Endodermal cell (in vitro differentiated cells): ENCODE results near the gene AOPEP. TPM values are rescaled to one million over a fixed set of nuclear protein-coding genes. Genes with fewer than 3 reads are reported as not detected.

Experiments used
- DNase-seq: peaks from one replicate; pipeline ENCODE4 v3.0.0-alpha.2; 2017
- H3K27ac ChIP-seq: 2 replicates; pipeline ENCODE4 v1.5.1; 2013; ENCODE audit warnings: mild to moderate bottlenecking, low read depth, low read length, moderate library complexity
- H3K27me3 ChIP-seq: 2 replicates; pipeline ENCODE4 v1.6.1; 2013; ENCODE audit warnings: mild to moderate bottlenecking, low read length, moderate library complexity; ENCODE audit not compliant: insufficient read depth, control insufficient read depth, poor library complexity, severe bottlenecking
- H3K36me3 ChIP-seq: 2 replicates; pipeline ENCODE4 v1.7.0; 2013; ENCODE audit warnings: mild to moderate bottlenecking, low read length, moderate library complexity; ENCODE audit not compliant: control insufficient read depth, insufficient read depth
- H3K4me1 ChIP-seq: one replicate; pipeline ENCODE4 v1.7.0; 2013; ENCODE audit warnings: low read length; ENCODE audit not compliant: control insufficient read depth, insufficient read depth
- H3K4me3 ChIP-seq: 2 replicates; pipeline ENCODE4 v1.5.1; 2013; ENCODE audit warnings: mild to moderate bottlenecking, low read length, moderate library complexity
- H3K9ac ChIP-seq: 2 replicates; pipeline ENCODE4 v1.6.1; 2013; ENCODE audit warnings: mild to moderate bottlenecking, low read length, moderate library complexity; ENCODE audit not compliant: poor library complexity, severe bottlenecking; ENCODE audit errors: extremely low read depth
- H3K9me3 ChIP-seq: 2 replicates; pipeline ENCODE4 v1.6.1; 2013; ENCODE audit warnings: mild to moderate bottlenecking, low read length, moderate library complexity; ENCODE audit not compliant: control insufficient read depth
- H3K27ac Mint-ChIP-seq: 2 replicates; pipeline ENCODE4 v1.8.0; 2020; ENCODE audit warnings: mixed read lengths
- H3K27me3 Mint-ChIP-seq: 2 replicates; pipeline ENCODE4 v1.8.0; 2021; ENCODE audit warnings: mild to moderate bottlenecking, mixed read lengths; ENCODE audit not compliant: insufficient read depth
- H3K36me3 Mint-ChIP-seq: 2 replicates; pipeline ENCODE4 v1.8.0; 2020; ENCODE audit warnings: low read depth, mixed read lengths
- H3K4me1 Mint-ChIP-seq: 2 replicates; pipeline ENCODE4 v1.8.0; 2020; ENCODE audit warnings: mixed read lengths
- H3K4me3 Mint-ChIP-seq: 2 replicates; pipeline ENCODE4 v1.8.0; 2020; ENCODE audit warnings: mild to moderate bottlenecking, moderate library complexity, mixed read lengths
- H3K9me3 Mint-ChIP-seq: 2 replicates; pipeline ENCODE4 v1.8.0; 2020; ENCODE audit warnings: mild to moderate bottlenecking, mixed read lengths
- CTCF ChIP-seq: fragments of 200-600 bp; sonication (generic); conservative IDR thresholded peaks from 2 replicates; pipeline ENCODE4 v1.5.0; 2021; ENCODE audit warnings: antibody characterized with exemption, mild to moderate bottlenecking
- WGBS, 2 experiments: methylation state at CpG; one replicate each; pipeline versions ENCODE4 v1.1.5 to v1.1.7; 2013; ENCODE audit warnings: missing lambda C conversion rate in 2 of 2, mixed read lengths in 1 of 2; ENCODE audit not compliant: insufficient coverage in 1 of 2, insufficient read length in 1 of 2; 5-methylcytosine and 5-hydroxymethylcytosine counted together
- total RNA-seq, 2 donors: library from RNA; stranded (reverse); fragmentation: NEBNext Ultra II Directional in 1 of 2; extraction: Animal tissue kit (Norgen Biotek cat#: 25700) in 1 of 2; gene quantifications; 2 replicates in 1 of 2; 3 replicates in 1 of 2; pipeline ENCODE4 v1.2.1, GENCODE V29; 2021

The AOPEP gene
- total RNA-seq, 2 donors from 2014 or later, result 23.4 to 33.7 TPM

DNA sequence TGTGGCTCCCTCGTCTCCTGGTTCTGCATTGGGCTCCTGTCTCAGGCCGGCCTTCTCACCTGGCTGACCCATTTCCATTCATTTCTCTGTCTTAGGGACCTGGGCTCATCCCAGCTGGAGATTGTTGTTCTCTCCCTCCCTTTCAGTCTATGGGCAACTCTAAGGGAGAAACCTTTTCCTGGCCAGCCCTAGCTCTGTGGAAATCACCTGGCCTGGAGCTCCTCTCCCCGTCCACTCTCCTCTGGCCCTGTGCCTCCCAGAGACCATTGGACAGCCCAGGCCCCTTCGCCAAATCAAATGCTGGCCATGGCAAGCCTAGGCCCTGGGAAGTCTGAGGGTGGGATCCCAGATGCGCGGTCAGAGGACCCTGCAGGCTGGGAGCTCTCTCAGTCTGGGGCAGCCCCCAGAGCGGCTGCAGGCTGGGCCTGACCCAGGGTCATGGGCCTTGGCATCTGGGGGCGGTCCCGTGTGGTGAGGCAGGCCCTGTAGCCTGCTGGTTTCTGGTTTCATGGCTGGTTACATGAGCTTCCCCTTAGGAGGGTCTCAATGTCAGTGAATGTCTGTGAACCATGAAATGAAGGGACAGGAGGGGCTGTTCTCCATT is 253.5 kb downstream of the AOPEP start:
- Mint-ChIP-seq H3K27me3 (no peaks in the 10 kb centered on the region), H3K27ac (no peak overlapping the region), H3K4me1 (peaks cover 17% of the 10 kb centered on the region), H3K9me3 (no peaks in the 10 kb centered on the region), H3K4me3 (no peak overlapping the region), H3K36me3 (peaks cover 4% of the 10 kb centered on the region)
- DNase-seq, result no peak
- H3K9me3 ChIP-seq, result no peaks in the 10 kb centered on the region
- H3K9ac ChIP-seq, result no peak overlapping the region
- TF ChIP-seq CTCF, result no peak
- no peaks in the 10 kb centered on the region for H3K27me3 ChIP-seq
- WGBS, 2 experiments, result 91 to 97% methylated on average over 3 to 9 of the region's 9 CpGs
- no peak overlapping the region for H3K27ac ChIP-seq
- no peak overlapping the region for H3K4me3 ChIP-seq
- H3K4me1 ChIP-seq, result no peaks in the 10 kb centered on the region
- no peaks in the 10 kb centered on the region for H3K36me3 ChIP-seq

DNA sequence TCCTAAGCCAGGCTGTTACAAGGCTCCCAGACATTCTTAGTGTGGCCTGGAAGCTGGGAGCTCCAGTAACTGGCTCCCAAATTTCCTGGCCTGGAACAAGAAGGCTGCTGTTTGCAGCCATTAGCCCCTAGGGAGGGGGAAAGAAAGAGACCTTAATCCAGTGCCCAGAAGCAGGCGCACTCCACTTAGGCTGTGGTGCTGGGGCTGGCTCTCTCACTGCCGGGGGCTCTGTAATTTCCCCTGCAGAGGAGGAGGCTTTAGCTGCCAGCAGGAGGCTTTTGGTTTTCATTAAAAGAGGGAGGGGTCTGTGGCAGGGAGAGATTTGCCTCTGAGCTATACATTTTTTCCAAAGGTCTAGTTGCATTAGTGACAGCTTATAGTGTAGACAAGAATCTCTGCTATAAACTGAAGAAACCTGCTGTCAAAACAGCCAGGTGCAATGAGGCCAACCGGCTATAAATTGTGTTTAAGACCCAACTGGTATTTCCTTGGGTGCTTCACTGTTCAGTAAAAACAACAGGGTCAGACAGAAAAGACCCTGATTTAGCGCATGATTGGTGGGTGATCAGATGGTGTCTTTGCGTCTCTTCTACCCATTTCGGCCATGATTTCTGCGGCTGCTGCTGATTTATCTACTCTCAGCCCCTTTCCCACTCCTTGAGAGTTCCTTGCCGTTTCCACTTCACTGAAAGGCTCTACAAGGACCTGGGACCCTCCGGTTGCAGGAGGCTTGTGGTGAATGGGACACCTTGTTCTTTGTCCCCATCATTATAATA is 254.6 kb downstream of the AOPEP start:
- H3K27ac ChIP-seq, result peak overlapping the region; percentile 47
- no peaks in the 10 kb centered on the region for H3K9me3 ChIP-seq
- peak; percentile 73 for DNase-seq
- no peak overlapping the region for H3K4me3 ChIP-seq
- WGBS, 2 experiments, result 84 to 93% methylated on average over 6 to 9 of the region's 9 CpGs
- no peaks in the 10 kb centered on the region for H3K36me3 ChIP-seq
- H3K4me1 ChIP-seq, result no peaks in the 10 kb centered on the region
- Mint-ChIP-seq H3K4me3 (no peak overlapping the region), H3K9me3 (no peaks in the 10 kb centered on the region), H3K36me3 (peaks cover 4% of the 10 kb centered on the region), H3K27me3 (no peaks in the 10 kb centered on the region), H3K4me1 (peaks cover 17% of the 10 kb centered on the region), H3K27ac (no peak overlapping the region)
- TF ChIP-seq CTCF, result peak; percentile 17
- no peaks in the 10 kb centered on the region for H3K27me3 ChIP-seq
- no peak overlapping the region for H3K9ac ChIP-seq

DNA sequence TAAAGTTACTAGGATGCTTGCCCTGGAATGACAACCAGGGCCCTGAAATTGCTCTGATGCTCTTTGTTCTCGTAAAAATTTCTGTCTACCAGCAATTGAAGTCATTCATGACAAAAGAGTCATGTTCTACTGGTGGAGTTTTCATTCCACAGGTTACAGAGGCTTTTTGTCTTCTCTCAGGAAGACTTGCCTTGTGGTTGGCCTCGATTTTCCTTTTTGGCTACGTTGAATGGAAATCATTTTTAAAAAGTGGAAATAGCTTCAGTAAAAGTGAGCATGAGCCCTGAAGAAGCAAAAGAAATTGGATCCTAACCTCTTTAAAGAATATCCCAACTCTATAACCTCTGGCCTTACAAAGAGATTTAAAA is 255.2 kb downstream of the AOPEP start:
- Histone ChIP-seq H3K9ac (no peak overlapping the region), H3K9me3 (no peaks in the 10 kb centered on the region), H3K27me3 (no peaks in the 10 kb centered on the region), H3K27ac (no peak overlapping the region), H3K4me1 (no peaks in the 10 kb centered on the region), H3K36me3 (no peaks in the 10 kb centered on the region), H3K4me3 (no peak overlapping the region)
- Mint-ChIP-seq H3K4me1 (peaks cover 17% of the 10 kb centered on the region), H3K27ac (no peak overlapping the region), H3K9me3 (no peaks in the 10 kb centered on the region), H3K4me3 (no peak overlapping the region), H3K27me3 (no peaks in the 10 kb centered on the region), H3K36me3 (peaks cover 4% of the 10 kb centered on the region)
- DNase-seq, result no peak
- no peak for TF ChIP-seq CTCF
- WGBS, 2 experiments, result 89 to 94% methylated on average over 2 to 3 of the region's 3 CpGs
